Measurements from ENCODE around the gene CA10.

Gene CA10

GRCh38 chr17:51852603-51853002 is 305.9 kb downstream of the CA10 start:
- H3K9me3 ChIP-seq (ENCODE audit: insufficient read depth, low read depth, low read length), result no peaks in the 10 kb centered on the region

DNA sequence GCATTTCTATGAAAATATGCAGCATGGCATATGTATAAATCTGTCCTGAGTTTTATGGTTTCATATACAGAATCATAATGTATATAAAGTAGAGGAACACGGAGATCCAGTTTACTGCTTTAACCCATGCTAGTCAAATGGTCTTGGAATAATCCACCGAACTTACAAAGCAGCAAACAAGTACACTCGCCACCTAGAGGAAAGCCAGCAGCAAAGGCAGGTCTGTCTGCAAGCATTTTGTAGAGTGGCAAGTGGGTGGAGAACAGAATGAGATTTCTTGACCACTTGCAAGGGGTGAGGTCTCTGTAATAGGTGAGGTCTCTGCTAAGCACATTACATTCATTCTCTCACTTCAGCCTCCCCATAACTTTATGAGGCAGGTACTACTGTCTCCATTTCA is 308.3 kb downstream of the CA10 start:
- Histone ChIP-seq H3K27ac (ENCODE audit: low read length) (no peak overlapping the region), H3K36me3 (ENCODE audit: insufficient read depth, low read depth, low read length) (no peaks in the 10 kb centered on the region), H3K4me3 (ENCODE audit: low read length) (no peak overlapping the region), H3K9ac (ENCODE audit: low read depth, low read length) (no peak overlapping the region), H3K27me3 (ENCODE audit: insufficient read depth, low read length) (no peaks in the 10 kb centered on the region), H3K4me1 (ENCODE audit: insufficient read depth, low read length) (no peaks in the 10 kb centered on the region), H3K9me3 (ENCODE audit: insufficient read depth, low read depth, low read length) (no peaks in the 10 kb centered on the region)

More at GRCh38 chr17:51852603-51853002, 305.9 kb downstream of the CA10 start:
- Histone ChIP-seq H3K27me3 (ENCODE audit: insufficient read depth, low read length) (no peaks in the 10 kb centered on the region), H3K4me1 (ENCODE audit: insufficient read depth, low read length) (no peaks in the 10 kb centered on the region), H3K4me3 (ENCODE audit: low read length) (no peak overlapping the region), H3K36me3 (ENCODE audit: insufficient read depth, low read depth, low read length) (no peaks in the 10 kb centered on the region), H3K27ac (ENCODE audit: low read length) (no peak overlapping the region), H3K9ac (ENCODE audit: low read depth, low read length) (no peak overlapping the region)

DNA sequence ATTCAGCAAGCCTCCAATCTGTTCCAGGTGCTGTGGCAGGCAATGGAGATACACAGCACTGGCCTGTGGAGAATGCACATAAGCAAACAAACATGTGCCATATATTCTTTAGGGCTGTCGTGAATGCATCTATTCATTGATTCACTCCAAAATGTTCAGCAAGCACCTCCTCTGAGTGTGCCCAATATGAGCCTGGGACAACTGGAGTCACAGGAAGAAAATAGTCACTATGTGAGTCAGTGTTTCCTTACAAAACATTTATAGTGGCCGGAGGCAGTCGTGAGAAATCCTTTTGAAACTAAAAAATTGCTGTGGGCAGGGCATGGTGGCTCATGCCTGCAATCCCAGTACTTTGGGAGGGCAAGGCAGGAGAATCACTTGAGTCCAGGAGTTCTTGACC is 310.1 kb downstream of the CA10 start:
- Histone ChIP-seq H3K27me3 (ENCODE audit: insufficient read depth, low read length) (no peaks in the 10 kb centered on the region), H3K36me3 (ENCODE audit: insufficient read depth, low read depth, low read length) (no peaks in the 10 kb centered on the region), H3K9ac (ENCODE audit: low read depth, low read length) (no peak overlapping the region), H3K9me3 (ENCODE audit: insufficient read depth, low read depth, low read length) (no peaks in the 10 kb centered on the region), H3K4me1 (ENCODE audit: insufficient read depth, low read length) (no peaks in the 10 kb centered on the region), H3K4me3 (ENCODE audit: low read length) (no peak overlapping the region), H3K27ac (ENCODE audit: low read length) (no peak overlapping the region)

DNA sequence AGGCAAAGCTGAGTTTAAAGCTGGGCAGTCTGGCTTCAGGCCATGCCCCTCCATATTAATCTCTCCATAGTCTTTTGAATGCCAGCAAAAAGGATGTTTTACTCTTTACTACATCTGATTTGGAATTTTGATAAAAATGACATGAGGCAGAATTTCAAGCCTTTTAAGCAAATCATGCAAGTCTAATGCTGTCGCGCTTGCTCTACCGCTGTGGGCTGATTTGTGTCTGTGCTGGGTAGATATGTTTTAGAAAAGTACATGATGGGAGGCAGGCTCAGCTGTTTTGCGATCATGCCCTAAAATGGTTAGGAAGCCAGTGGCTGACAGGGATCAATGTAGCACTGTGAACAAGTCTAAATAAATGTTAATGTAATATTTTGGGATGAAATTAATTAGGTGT is 311.9 kb downstream of the CA10 start:
- Histone ChIP-seq H3K27me3 (ENCODE audit: insufficient read depth, low read length) (no peaks in the 10 kb centered on the region), H3K36me3 (ENCODE audit: insufficient read depth, low read depth, low read length) (no peaks in the 10 kb centered on the region), H3K4me1 (ENCODE audit: insufficient read depth, low read length) (no peaks in the 10 kb centered on the region), H3K9ac (ENCODE audit: low read depth, low read length) (no peak overlapping the region), H3K9me3 (ENCODE audit: insufficient read depth, low read depth, low read length) (no peaks in the 10 kb centered on the region), H3K27ac (ENCODE audit: low read length) (no peak overlapping the region), H3K4me3 (ENCODE audit: low read length) (no peak overlapping the region)

- Histone ChIP-seq H3K9me3 (ENCODE audit: insufficient read depth, low read depth, low read length) (no peaks in the 10 kb centered on the region), H3K9ac (ENCODE audit: low read depth, low read length) (no peak overlapping the region), H3K4me3 (ENCODE audit: low read length) (no peak overlapping the region), H3K4me1 (ENCODE audit: insufficient read depth, low read length) (no peaks in the 10 kb centered on the region), H3K36me3 (ENCODE audit: insufficient read depth, low read depth, low read length) (no peaks in the 10 kb centered on the region), H3K27ac (ENCODE audit: low read length) (no peak overlapping the region), H3K27me3 (ENCODE audit: insufficient read depth, low read length) (no peaks in the 10 kb centered on the region)
Measured at GRCh38 chr17:51845776-51846175, 312.7 kb downstream of the CA10 start.

- Histone ChIP-seq H3K36me3 (ENCODE audit: insufficient read depth, low read depth, low read length) (no peaks in the 10 kb centered on the region), H3K27ac (ENCODE audit: low read length) (no peak overlapping the region), H3K27me3 (ENCODE audit: insufficient read depth, low read length) (no peaks in the 10 kb centered on the region), H3K9me3 (ENCODE audit: insufficient read depth, low read depth, low read length) (no peaks in the 10 kb centered on the region), H3K9ac (ENCODE audit: low read depth, low read length) (no peak overlapping the region), H3K4me1 (ENCODE audit: insufficient read depth, low read length) (no peaks in the 10 kb centered on the region), H3K4me3 (ENCODE audit: low read length) (no peak overlapping the region)
Measured at GRCh38 chr17:51842763-51843162, 315.8 kb downstream of the CA10 start.

DNA sequence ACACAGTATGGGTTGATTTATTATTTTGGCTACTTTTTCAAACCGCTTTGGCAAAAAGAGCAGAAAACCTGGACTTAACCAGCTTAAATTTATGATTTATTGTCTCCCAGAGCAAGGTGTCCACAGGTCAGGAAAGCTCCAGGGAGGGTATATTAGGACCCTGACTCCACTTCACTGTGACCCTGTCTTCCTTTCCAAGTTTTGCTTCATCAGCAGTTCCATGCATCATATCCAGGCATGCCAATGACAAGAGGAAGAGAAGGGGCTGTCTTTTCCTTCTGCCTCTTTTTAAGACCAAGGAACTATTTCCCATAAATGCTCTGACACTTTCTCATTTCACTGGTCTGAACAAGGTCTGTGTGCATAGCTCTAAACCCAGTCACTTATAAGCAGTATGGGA is 316.8 kb downstream of the CA10 start:
- Histone ChIP-seq H3K27ac (ENCODE audit: low read length) (no peak overlapping the region), H3K9ac (ENCODE audit: low read depth, low read length) (no peak overlapping the region), H3K36me3 (ENCODE audit: insufficient read depth, low read depth, low read length) (no peaks in the 10 kb centered on the region), H3K4me1 (ENCODE audit: insufficient read depth, low read length) (no peaks in the 10 kb centered on the region), H3K9me3 (ENCODE audit: insufficient read depth, low read depth, low read length) (no peaks in the 10 kb centered on the region), H3K27me3 (ENCODE audit: insufficient read depth, low read length) (no peaks in the 10 kb centered on the region), H3K4me3 (ENCODE audit: low read length) (no peak overlapping the region)

GRCh38 chr17:51840688-51841087 is 317.8 kb downstream of the CA10 start:
- H3K4me1 ChIP-seq (ENCODE audit: insufficient read depth, low read length), result no peaks in the 10 kb centered on the region
- H3K4me3 ChIP-seq (ENCODE audit: low read length), result no peak overlapping the region
- no peaks in the 10 kb centered on the region; the same call in 1 of the 2 replicates for H3K27me3 ChIP-seq (ENCODE audit: insufficient read depth, low read length)

GRCh38 chr17:51833620-51834019 is 324.9 kb downstream of the CA10 start:
- H3K9me3 ChIP-seq (ENCODE audit: insufficient read depth, low read depth, low read length), result no peaks in the 10 kb centered on the region
- H3K4me3 ChIP-seq (ENCODE audit: low read length), result no peak overlapping the region
- H3K36me3 ChIP-seq (ENCODE audit: insufficient read depth, low read depth, low read length), result no peaks in the 10 kb centered on the region
- no peaks in the 10 kb centered on the region; the same call in 1 of the 2 replicates for H3K27me3 ChIP-seq (ENCODE audit: insufficient read depth, low read length)
- no peak overlapping the region for H3K9ac ChIP-seq (ENCODE audit: low read depth, low read length)
- H3K27ac ChIP-seq (ENCODE audit: low read length), result no peak overlapping the region
- H3K4me1 ChIP-seq (ENCODE audit: insufficient read depth, low read length), result peaks cover 6% of the 10 kb centered on the region; the same call in 1 of the 2 replicates

More at GRCh38 chr17:51840688-51841087, 317.8 kb downstream of the CA10 start:
- H3K9me3 ChIP-seq (ENCODE audit: insufficient read depth, low read depth, low read length), result no peaks in the 10 kb centered on the region
- H3K9ac ChIP-seq (ENCODE audit: low read depth, low read length), result no peak overlapping the region
- no peaks in the 10 kb centered on the region for H3K36me3 ChIP-seq (ENCODE audit: insufficient read depth, low read depth, low read length)
- no peak overlapping the region for H3K27ac ChIP-seq (ENCODE audit: low read length)

- H3K9ac ChIP-seq (ENCODE audit: low read depth, low read length), result no peak overlapping the region
Measured at GRCh38 chr17:51833045-51833444, 325.5 kb downstream of the CA10 start.

GRCh38 chr17:51830886-51831285 is 327.6 kb downstream of the CA10 start:
- peaks cover 6% of the 10 kb centered on the region; the same call in 1 of the 2 replicates for H3K4me1 ChIP-seq (ENCODE audit: insufficient read depth, low read length)

More at GRCh38 chr17:51833045-51833444, 325.5 kb downstream of the CA10 start:
- Histone ChIP-seq H3K36me3 (ENCODE audit: insufficient read depth, low read depth, low read length) (no peaks in the 10 kb centered on the region), H3K9me3 (ENCODE audit: insufficient read depth, low read depth, low read length) (no peaks in the 10 kb centered on the region), H3K4me1 (ENCODE audit: insufficient read depth, low read length) (peaks cover 6% of the 10 kb centered on the region; the same call in 1 of the 2 replicates), H3K27ac (ENCODE audit: low read length) (no peak overlapping the region), H3K4me3 (ENCODE audit: low read length) (no peak overlapping the region), H3K27me3 (ENCODE audit: insufficient read depth, low read length) (no peaks in the 10 kb centered on the region; the same call in 1 of the 2 replicates)

GRCh38 chr17:51830451-51830850 is 328.1 kb downstream of the CA10 start:
- H3K27me3 ChIP-seq (ENCODE audit: insufficient read depth, low read length), result no peaks in the 10 kb centered on the region; the same call in 1 of the 2 replicates
- H3K9ac ChIP-seq (ENCODE audit: low read depth, low read length), result no peak overlapping the region
- no peak overlapping the region for H3K27ac ChIP-seq (ENCODE audit: low read length)
- H3K4me1 ChIP-seq (ENCODE audit: insufficient read depth, low read length), result peaks cover 6% of the 10 kb centered on the region; the same call in 1 of the 2 replicates
- no peaks in the 10 kb centered on the region for H3K36me3 ChIP-seq (ENCODE audit: insufficient read depth, low read depth, low read length)
- no peak overlapping the region for H3K4me3 ChIP-seq (ENCODE audit: low read length)
- no peaks in the 10 kb centered on the region for H3K9me3 ChIP-seq (ENCODE audit: insufficient read depth, low read depth, low read length)

More at GRCh38 chr17:51830886-51831285, 327.6 kb downstream of the CA10 start:
- no peaks in the 10 kb centered on the region; the same call in 1 of the 2 replicates for H3K27me3 ChIP-seq (ENCODE audit: insufficient read depth, low read length)
- no peak overlapping the region for H3K4me3 ChIP-seq (ENCODE audit: low read length)
- H3K9ac ChIP-seq (ENCODE audit: low read depth, low read length), result no peak overlapping the region
- no peaks in the 10 kb centered on the region for H3K36me3 ChIP-seq (ENCODE audit: insufficient read depth, low read depth, low read length)
- H3K27ac ChIP-seq (ENCODE audit: low read length), result no peak overlapping the region
- no peaks in the 10 kb centered on the region for H3K9me3 ChIP-seq (ENCODE audit: insufficient read depth, low read depth, low read length)
